Hindlimb muscle (tissue), 1 donor: ENCODE measurements around the gene AOPEP. TPM values are rescaled to one million over a fixed set of nuclear protein-coding genes. Genes with fewer than 3 reads are reported as not detected.

ENCODE experiments used
- DNase-seq: peaks from one replicate; pipeline ENCODE4 v3.0.0-alpha.2; 2013
- polyA plus RNA-seq: library from polyadenylated mRNA; unstranded; fragments of 120-200 nt; gene quantifications from one replicate; pipeline ENCODE4 v1.2.1, GENCODE V29; 2013; ENCODE audit not compliant: insufficient read length

The AOPEP gene
- polyA plus RNA-seq, 1 donor: 36.1 TPM

- DNase-seq: no peak
Observed at GRCh38 chr9:95102572-95102971, 376.1 kb downstream of the AOPEP start.

DNA sequence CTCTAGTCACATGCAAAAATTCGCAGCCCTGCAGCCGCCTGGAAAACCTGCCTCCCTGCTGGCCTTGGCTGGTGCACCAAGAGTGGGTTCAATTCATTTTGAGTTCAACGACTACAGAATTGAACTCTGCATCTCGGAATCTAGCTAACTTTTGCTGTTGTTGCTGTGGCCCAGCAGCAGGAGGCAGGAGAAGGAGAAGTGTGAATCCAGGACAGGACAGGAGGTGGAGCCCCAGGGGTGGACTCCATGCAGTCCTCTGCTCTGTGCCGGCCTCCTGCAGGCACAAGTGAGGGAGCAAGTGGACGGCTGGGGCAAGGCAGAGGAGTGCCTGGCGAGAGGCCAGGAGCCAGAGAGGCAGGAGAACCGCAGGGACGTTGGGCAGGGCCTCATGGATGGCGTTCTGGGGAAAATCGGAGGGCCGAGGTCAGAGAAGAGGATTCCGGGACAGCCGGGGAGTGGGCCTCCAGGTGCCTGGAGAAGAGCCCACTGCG lies 376.8 kb downstream of the AOPEP start:
- no peak for DNase-seq

GRCh38 chr9:95103871-95104580 lies 377.5 kb downstream of the AOPEP start:
- DNase-seq: no peak

DNA sequence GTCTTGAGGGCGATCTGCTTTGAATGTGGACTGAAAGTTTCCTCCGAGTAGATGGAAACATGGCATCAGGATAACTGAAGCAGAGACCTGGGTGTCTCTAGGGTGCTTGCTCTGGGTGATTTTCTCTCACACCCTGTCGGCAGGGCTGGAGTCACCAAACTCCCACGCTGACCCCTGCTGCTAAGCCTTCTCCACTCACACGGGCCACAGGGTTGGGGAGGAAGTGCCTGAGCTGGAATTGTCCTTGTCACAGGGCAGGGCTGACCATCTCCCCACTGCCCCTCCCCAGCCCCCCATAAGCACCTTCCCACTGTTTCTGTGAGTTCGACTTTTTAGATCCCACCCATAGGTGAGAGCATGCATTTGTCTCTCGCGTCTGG lies 378.1 kb downstream of the AOPEP start:
- no peak for DNase-seq

DNA sequence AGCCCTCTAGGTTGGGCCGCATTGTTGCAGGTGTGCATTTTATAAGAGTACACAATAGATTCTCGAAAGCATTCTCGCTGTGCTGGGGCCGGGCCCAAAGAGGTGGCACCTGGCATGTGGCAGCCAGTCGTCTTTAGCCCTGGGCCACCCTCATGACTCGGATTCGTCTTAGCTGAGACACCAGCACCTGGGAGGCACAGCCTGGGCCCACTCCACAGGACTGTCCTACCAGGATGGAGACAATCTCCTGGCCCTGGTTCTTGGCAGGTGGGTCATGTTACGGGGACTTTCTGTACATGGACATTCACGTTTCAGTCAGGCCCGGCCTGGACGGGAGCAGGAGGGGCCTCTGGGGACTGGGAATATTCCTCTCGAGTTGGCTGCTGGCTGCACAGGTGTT lies 378.5 kb downstream of the AOPEP start:
- DNase-seq: no peak

- DNase-seq: no peak
Observed at GRCh38 chr9:95105519-95106287, 379.2 kb downstream of the AOPEP start.

- no peak for DNase-seq
Observed at GRCh38 chr9:95107001-95107749, 380.7 kb downstream of the AOPEP start.

DNA sequence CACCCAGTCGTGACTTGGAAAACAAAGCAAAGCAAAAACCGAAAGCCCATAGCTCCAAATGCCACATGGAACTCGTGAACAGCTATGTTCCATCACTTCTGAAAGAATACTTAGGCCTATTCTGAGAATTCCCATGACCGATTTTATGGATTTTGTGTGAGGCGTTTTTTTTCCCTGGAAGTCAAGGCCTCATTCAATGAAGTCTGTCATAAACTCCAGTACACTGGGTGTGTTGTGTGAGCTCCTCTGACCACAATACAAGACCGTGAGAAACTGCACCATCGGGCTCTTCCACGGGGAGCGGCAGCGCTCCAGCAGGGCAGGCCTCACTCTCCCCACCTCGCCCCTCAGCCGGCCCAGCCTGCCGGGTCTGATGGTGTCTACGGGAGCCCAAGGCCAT lies 381.5 kb downstream of the AOPEP start:
- DNase-seq: no peak

- DNase-seq: no peak
Observed at GRCh38 chr9:95108777-95109176, 382.3 kb downstream of the AOPEP start.

DNA sequence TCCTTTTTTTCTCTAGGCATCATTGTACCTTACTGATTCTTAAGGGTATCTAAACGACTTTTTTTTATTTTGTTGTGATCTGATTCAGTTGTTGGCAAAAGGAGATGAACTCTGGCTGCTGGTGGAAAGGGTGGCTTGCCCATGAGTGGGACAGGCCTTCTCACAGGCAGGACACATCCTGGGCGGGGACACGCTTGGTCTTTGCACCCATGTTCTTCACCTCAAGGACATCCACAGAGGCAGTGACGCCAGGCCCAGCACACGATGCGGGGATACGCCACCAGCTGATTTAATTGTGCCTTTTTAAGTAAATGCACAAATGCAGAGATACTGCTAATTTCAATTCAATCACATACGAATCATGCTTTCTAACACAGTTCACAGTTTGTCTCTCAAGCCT lies 383.0 kb downstream of the AOPEP start:
- DNase-seq: no peak

- DNase-seq: no peak
Observed at GRCh38 chr9:95110921-95111525, 384.5 kb downstream of the AOPEP start.

- no peak for DNase-seq
Observed at GRCh38 chr9:95111716-95112115, 385.2 kb downstream of the AOPEP start.

DNA sequence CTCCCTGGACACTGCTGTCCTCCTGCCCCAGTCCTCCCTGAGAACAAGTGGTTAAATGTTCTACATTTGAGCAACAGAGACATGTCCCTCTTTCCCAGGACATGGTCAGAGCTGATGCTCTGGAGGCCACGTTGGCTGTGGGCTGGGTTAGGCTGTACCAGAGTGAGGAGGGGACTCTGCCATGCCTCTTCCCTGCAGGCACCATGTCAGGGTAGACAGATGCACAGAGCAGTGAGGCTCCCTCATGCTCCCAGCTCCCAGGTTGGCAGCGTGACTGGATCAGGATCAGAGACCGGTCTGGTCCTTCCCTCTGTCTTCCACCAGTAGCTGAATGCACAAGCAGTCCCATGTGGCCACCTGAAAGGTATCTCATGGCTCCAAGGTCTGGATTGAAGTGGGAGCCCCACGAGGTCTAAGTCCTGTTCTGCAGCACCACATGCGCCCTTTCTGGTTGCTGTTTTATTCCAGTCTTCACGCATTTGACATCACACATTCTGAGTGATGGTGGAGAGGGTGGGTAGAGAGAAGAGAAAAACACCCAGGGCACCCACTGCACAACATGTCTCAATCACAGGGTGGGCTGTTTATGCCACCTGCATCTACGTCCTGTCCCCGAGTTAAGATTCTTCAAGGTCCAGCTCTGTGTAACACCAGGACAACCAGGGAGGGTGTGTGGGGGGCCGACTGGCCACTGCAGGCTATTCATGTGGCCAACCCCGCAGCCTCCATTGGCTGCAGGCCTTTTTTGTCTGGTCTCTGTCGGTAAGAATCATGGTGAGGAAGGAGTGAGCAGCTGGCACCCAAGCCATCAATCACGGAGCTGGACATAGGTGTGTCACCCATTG lies 386.2 kb downstream of the AOPEP start:
- DNase-seq: no peak

GRCh38 chr9:95115104-95115503 lies 388.6 kb downstream of the AOPEP start:
- DNase-seq: no peak

DNA sequence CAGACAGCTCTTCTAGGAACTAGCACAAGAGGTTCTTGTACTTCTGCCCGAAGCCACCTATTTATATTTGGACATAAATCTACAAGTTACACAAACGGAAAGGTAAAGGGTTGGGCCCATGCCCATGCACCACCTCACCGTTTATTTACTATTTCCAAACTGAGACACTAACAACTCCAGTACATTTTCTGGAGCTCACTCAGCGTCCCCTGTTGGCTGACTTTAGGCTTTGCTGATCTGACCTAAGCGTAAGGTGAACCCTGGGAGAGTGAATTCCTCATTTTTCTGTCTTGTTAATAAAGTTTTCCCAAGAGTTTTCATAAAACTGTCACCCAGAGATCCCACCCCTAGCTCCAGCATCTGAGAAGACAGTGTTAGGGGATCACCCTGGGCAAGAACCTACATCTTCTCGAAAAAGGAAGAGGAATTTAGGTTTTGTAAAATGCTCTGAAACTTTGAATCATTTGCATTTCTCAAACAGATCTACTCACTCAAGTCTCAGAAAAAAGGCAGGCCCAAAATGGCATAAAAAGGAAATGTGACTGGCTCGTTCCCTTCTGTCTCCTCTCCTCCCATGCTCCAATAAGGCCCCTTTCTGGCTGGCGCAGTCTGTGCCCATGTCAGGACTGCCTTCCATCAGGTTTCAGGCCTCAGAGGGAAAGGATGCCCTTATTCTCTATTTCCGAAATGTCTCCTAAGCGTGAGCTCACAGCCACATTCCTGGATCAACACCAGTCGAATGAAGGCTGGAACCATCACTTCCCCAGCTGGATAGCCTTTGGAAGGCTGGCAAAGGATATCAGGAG lies 389.7 kb downstream of the AOPEP start:
- DNase-seq: no peak

DNA sequence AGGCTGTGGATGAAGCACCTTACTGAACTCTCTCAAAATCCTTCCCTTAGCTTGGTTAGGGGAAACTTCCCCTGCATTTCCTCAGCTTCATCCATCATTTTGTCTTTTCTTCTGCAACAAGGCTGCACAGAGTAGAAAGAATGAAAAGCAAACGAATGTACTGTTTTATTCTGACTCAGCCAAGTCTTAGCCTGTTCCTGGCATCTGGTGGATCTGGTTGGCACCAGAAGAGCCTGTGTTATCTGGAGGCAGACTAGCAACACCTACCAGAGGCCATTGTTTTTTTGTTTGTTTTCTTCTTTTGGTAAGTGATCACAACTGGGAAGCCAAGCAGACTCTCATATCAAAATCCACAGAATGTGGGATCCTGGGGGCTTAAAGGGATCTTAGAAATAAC lies 390.3 kb downstream of the AOPEP start:
- no peak for DNase-seq

DNA sequence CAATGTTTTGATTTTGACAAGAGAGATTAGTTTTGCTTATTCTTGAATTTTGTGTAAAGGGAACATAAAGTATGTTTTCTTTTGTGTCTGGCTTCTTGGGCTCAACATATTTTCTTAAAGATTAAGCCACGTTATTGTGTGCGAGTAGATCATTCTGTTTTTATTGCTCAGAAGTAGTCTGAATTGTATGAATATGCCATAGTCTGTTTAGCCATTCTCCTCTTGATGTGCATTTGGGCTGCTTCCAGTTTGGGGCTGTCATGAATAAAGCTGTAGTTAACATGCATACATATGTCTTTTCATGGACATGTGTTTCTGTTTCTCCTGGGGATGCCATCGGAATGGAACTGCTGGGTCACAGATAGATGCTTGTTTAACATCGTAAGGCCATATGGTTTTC lies 392.1 kb downstream of the AOPEP start:
- no peak for DNase-seq

DNA sequence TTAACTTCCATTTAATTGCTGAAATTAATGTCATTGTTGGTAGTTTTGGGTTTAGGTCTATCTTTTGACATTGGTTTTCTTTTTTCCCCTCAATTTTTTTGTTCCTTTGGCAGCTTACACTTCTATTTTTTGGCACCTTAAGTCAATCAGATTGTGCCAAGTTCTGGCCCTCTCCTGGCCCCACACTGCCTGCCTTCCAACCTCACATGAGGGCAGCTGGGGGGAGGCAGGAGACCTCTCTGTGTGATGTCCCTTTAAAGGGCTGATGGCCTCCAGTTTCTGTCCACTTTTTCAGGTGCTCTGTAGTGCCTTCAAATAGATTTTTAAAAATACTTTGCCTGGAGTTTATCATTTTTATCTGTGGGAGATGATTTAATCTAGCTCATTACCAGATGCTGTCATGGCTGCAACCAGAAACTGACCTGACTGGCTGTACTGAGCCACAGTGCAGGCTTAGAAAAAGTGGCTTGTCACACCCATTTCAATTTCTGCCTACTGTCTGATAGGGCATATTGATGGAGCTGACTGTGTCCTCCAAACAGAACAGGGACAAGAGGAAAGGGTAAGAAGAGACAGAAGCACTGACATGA lies 394.4 kb downstream of the AOPEP start:
- DNase-seq: no peak

DNA sequence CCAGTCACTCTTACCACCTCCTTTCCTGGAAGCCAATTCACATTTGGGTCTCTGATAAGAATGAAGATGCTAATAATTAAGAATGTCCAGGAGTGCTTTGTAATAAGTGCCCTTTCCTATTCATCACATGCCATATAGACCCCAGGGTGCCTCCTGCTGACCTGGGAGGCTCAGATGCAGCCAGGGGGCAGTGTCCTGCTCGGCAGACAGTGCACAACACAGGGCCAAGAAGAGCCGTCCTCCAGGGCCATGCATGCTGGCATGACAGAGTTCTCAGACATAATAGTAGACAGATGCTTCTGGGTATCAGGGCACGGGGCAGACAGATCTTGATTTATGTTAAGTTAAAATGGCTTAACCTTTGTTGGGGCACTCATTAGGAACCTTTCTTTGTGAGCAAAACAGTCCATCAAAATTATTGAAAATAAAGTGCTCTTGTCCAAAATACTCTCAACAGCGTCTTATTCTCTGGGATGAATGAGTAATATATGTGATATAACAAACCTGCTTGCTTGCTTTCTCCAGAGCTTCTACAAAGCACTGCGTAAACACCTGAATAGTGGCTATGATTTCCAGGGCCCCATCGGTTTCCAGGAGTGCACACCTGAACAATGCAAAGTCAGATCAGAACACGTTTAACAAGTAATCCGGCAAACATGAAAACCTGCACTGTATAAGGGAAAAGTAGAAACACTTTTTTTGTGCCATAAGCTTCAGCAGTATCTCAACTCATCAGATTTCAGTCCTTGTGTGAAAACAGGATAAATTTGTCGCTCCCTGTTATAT lies 398.3 kb downstream of the AOPEP start:
- DNase-seq: no peak

- no peak for DNase-seq
Observed at GRCh38 chr9:95125652-95126051, 399.2 kb downstream of the AOPEP start.
